ENCODE data around the gene VEGFA. TPM values are rescaled to one million over a fixed set of nuclear protein-coding genes. Genes with fewer than 3 reads are reported as not detected.
A peak's percentile ranks its signal among the peaks of the same experiment; 100 is the strongest.

Gene VEGFA
- polyA plus RNA-seq, 4 donors = 100 to 162 (median 126) TPM

GRCh38 chr6:43833223-43833995 lies 63.4 kb downstream of the VEGFA start:
- 34 to 70% (median 44%) methylated on average over 7 of the region's 7 CpGs for WGBS, 3 donors
- DNase-seq (peak; percentile 86 to 90), FAIRE-seq (no peak)
- no peaks in the 10 kb centered on the region for H3K36me3 ChIP-seq (ENCODE audit: control insufficient read depth in 3 of 3, insufficient read depth in 2 of 3, low read depth in 1 of 3, low read length in 3 of 3)
- peak overlapping the region in 2 of 3 donors; percentile 35 to 83 for H3K27ac ChIP-seq (ENCODE audit: low read depth in 1 of 3, low read length in 2 of 3)
- peaks cover 3 to 84% (median 13%) of the 10 kb centered on the region in 3 donors for H3K4me1 ChIP-seq (ENCODE audit: control insufficient read depth in 3 of 3, insufficient read depth in 2 of 3, low read depth in 1 of 3, low read length in 2 of 3)
- no peaks in the 10 kb centered on the region for H3K27me3 ChIP-seq (ENCODE audit: control insufficient read depth in 3 of 3, insufficient read depth in 3 of 3, low read length in 3 of 3)
- no peak overlapping the region for H3K4me3 ChIP-seq (ENCODE audit: low read depth in 1 of 3, low read length in 3 of 3)
- H3K9me3 ChIP-seq (ENCODE audit: control insufficient read depth in 2 of 2, insufficient read depth in 1 of 2, low read depth in 1 of 2, low read length in 1 of 2) = no peaks in the 10 kb centered on the region

- DNase-seq (no peak), FAIRE-seq (no peak)
- H3K4me1 ChIP-seq (ENCODE audit: control insufficient read depth in 3 of 3, insufficient read depth in 2 of 3, low read depth in 1 of 3, low read length in 2 of 3) = peaks cover 6 to 90% (median 13%) of the 10 kb centered on the region in 3 donors
- H3K27ac ChIP-seq (ENCODE audit: low read depth in 1 of 3, low read length in 2 of 3) = peak overlapping the region in 2 of 3 donors; percentile 35 to 83
- H3K4me3 ChIP-seq (ENCODE audit: low read depth in 1 of 3, low read length in 3 of 3) = no peak overlapping the region
- H3K9me3 ChIP-seq (ENCODE audit: control insufficient read depth in 2 of 2, insufficient read depth in 1 of 2, low read depth in 1 of 2, low read length in 1 of 2) = no peaks in the 10 kb centered on the region
- 38 to 79% (median 42%) methylated on average over 9 of the region's 9 CpGs for WGBS, 3 donors
- H3K36me3 ChIP-seq (ENCODE audit: control insufficient read depth in 3 of 3, insufficient read depth in 2 of 3, low read depth in 1 of 3, low read length in 3 of 3) = no peaks in the 10 kb centered on the region
- no peaks in the 10 kb centered on the region for H3K27me3 ChIP-seq (ENCODE audit: control insufficient read depth in 3 of 3, insufficient read depth in 3 of 3, low read length in 3 of 3)
Measured at GRCh38 chr6:43833996-43834390, 64.0 kb downstream of the VEGFA start.

GRCh38 chr6:43834528-43835155 lies 64.6 kb downstream of the VEGFA start:
- WGBS, 3 donors = 61 to 69% (median 62%) methylated on average over 5 of the region's 5 CpGs
- H3K9me3 ChIP-seq (ENCODE audit: control insufficient read depth in 2 of 2, insufficient read depth in 1 of 2, low read depth in 1 of 2, low read length in 1 of 2) = no peaks in the 10 kb centered on the region
- no peaks in the 10 kb centered on the region for H3K36me3 ChIP-seq (ENCODE audit: control insufficient read depth in 3 of 3, insufficient read depth in 2 of 3, low read depth in 1 of 3, low read length in 3 of 3)
- peaks cover 6 to 89% (median 13%) of the 10 kb centered on the region in 3 donors for H3K4me1 ChIP-seq (ENCODE audit: control insufficient read depth in 3 of 3, insufficient read depth in 2 of 3, low read depth in 1 of 3, low read length in 2 of 3)
- no peak overlapping the region for H3K4me3 ChIP-seq (ENCODE audit: low read depth in 1 of 3, low read length in 3 of 3)
- DNase-seq = no peak
- H3K27ac ChIP-seq (ENCODE audit: low read depth in 1 of 3, low read length in 2 of 3) = peak overlapping the region in 1 of 3 donors; percentile 83
- no peaks in the 10 kb centered on the region for H3K27me3 ChIP-seq (ENCODE audit: control insufficient read depth in 3 of 3, insufficient read depth in 3 of 3, low read length in 3 of 3)
- FAIRE-seq = no peak

GRCh38 chr6:43835872-43836419 lies 65.9 kb downstream of the VEGFA start:
- Histone ChIP-seq H3K4me1 (ENCODE audit: control insufficient read depth in 3 of 3, insufficient read depth in 2 of 3, low read depth in 1 of 3, low read length in 2 of 3) (peaks cover 6 to 84% (median 13%) of the 10 kb centered on the region in 3 donors), H3K36me3 (ENCODE audit: control insufficient read depth in 3 of 3, insufficient read depth in 2 of 3, low read depth in 1 of 3, low read length in 3 of 3) (no peaks in the 10 kb centered on the region), H3K9me3 (ENCODE audit: control insufficient read depth in 2 of 2, insufficient read depth in 1 of 2, low read depth in 1 of 2, low read length in 1 of 2) (no peaks in the 10 kb centered on the region), H3K27ac (ENCODE audit: low read depth in 1 of 3, low read length in 2 of 3) (peak overlapping the region in 2 of 3 donors; percentile 2 to 39), H3K27me3 (ENCODE audit: control insufficient read depth in 3 of 3, insufficient read depth in 3 of 3, low read length in 3 of 3) (no peaks in the 10 kb centered on the region), H3K4me3 (ENCODE audit: low read depth in 1 of 3, low read length in 3 of 3) (no peak overlapping the region)
- FAIRE-seq (no peak), DNase-seq (no peak)
- 69 to 84% (median 81%) methylated on average over 8 of the region's 8 CpGs for WGBS, 3 donors

Other genes with a start within 250 kb of the VEGFA start
- 10 to 100 TPM in 2 of 4 donors, 1 to 10 TPM in 2; 5.1 to 26.0 (median 8.8) TPM for gene XPO5, start 194.2 kb upstream of the VEGFA start, polyA plus RNA-seq
- 1 to 10 TPM; 2.0 to 8.8 (median 3.1) TPM for gene POLH, start 194.0 kb upstream of the VEGFA start, polyA plus RNA-seq
- gene GTPBP2, start 140.9 kb upstream of the VEGFA start, polyA plus RNA-seq = 10 to 100 TPM; 33.7 to 81.6 (median 45.7) TPM
- gene MAD2L1BP, start 134.4 kb upstream of the VEGFA start, polyA plus RNA-seq = 10 to 100 TPM; 29.1 to 59.4 (median 46.3) TPM
- gene RSPH9, start 125.2 kb upstream of the VEGFA start, polyA plus RNA-seq = 1 to 10 TPM in 1 of 4 donors, under 1 TPM in 3; 0.42 to 1.1 (median 0.76) TPM
- 100 to 1,000 TPM in 1 of 4 donors, 10 to 100 TPM in 3; 51.2 to 107 (median 65.1) TPM for gene MRPS18A, start 82.4 kb upstream of the VEGFA start, polyA plus RNA-seq

All from small intestine (tissue), 7 donors.